HUES48 (cell line): ENCODE measurements around the gene MEP1A.
"Not testable (repeated sequence)": the region's sequence is repeated elsewhere in the genome, so short reads cannot be mapped to it uniquely, and the experiment has no call there.

Experiments used
- H3K27ac ChIP-seq: one replicate; pipeline ENCODE4 v1.7.0; 2013; ENCODE audit warnings: low read depth, low read length, inconsistent platforms
- H3K27me3 ChIP-seq: 2 replicates; pipeline ENCODE4 v1.6.1; 2013; ENCODE audit warnings: mild to moderate bottlenecking, low read length; ENCODE audit not compliant: control insufficient read depth, insufficient read depth
- H3K36me3 ChIP-seq: 2 replicates; pipeline ENCODE4 v1.6.1; 2013; ENCODE audit warnings: low read length; ENCODE audit not compliant: control insufficient read depth, insufficient read depth
- H3K4me1 ChIP-seq: 2 replicates; pipeline ENCODE4 v1.6.1; 2013; ENCODE audit warnings: mild to moderate bottlenecking, low read length; ENCODE audit not compliant: control insufficient read depth, insufficient read depth
- H3K4me3 ChIP-seq: 2 replicates; pipeline ENCODE4 v1.5.1; 2013; ENCODE audit warnings: mild to moderate bottlenecking, low read depth, low read length
- H3K9ac ChIP-seq: 2 replicates; pipeline ENCODE4 v1.6.1; 2013; ENCODE audit warnings: mild to moderate bottlenecking, low read depth, low read length, moderate library complexity
- H3K9me3 ChIP-seq: 2 replicates; pipeline ENCODE4 v1.6.1; 2013; ENCODE audit warnings: low read length; ENCODE audit not compliant: control insufficient read depth, insufficient read depth

The MEP1A gene

GRCh38 chr6:46757214-46757596 lies 36.0 kb upstream of the MEP1A start:
- Histone ChIP-seq H3K4me3 (no peak overlapping the region), H3K36me3 (no peaks in the 10 kb centered on the region), H3K27ac (no peak overlapping the region), H3K9ac (no peak overlapping the region), H3K9me3 (no peaks in the 10 kb centered on the region), H3K4me1 (peaks cover 9% of the 10 kb centered on the region), H3K27me3 (no peaks in the 10 kb centered on the region)

DNA sequence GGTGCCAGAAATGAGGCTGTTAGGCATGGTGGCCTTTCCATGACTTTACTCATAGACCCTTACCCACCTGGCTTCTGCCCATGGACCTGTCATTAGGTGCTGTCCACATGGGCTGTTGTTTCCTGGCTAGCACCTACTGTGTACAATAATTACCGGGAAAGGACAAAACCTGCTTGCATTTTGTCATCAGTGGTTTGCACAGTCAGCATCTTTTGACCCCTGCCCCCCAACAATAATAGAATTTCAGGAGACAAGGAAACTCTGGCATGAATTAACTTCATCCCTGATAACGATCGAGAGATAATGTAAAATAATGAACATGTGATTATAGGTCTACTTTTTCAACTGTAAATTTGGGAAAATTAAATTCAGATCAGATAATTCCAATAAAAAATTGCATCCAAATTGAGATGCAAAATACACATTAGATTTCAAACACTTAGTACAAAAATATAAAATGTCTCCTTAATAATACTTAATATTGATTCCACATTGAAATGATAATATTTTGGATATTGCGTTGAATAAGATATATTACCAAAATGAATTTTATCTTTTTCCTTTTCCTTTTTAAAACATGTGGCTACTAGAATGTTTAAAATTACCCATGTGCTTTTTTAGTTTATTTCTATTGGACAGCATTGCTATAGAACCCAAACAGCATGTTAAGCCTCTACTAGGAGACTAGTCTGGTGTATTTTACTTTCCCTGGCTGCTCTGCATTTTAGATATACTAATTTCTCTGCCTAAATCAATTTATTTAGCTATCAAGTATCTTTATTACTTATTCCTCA lies 34.0 kb upstream of the MEP1A start:
- H3K4me1 ChIP-seq, result peaks cover 9% of the 10 kb centered on the region
- H3K9ac ChIP-seq, result no peak overlapping the region
- H3K27ac ChIP-seq, result no peak overlapping the region

GRCh38 chr6:46760925-46761324 lies 32.3 kb upstream of the MEP1A start:
- H3K9ac ChIP-seq, result no peak overlapping the region
- no peaks in the 10 kb centered on the region for H3K36me3 ChIP-seq
- H3K4me1 ChIP-seq, result peaks cover 9% of the 10 kb centered on the region
- H3K27me3 ChIP-seq, result no peaks in the 10 kb centered on the region
- no peaks in the 10 kb centered on the region for H3K9me3 ChIP-seq
- H3K4me3 ChIP-seq, result no peak overlapping the region
- H3K27ac ChIP-seq, result no peak overlapping the region

More for the DNA sequence above, 34.0 kb upstream of the MEP1A start:
- H3K9me3 ChIP-seq, result no peaks in the 10 kb centered on the region
- no peaks in the 10 kb centered on the region for H3K36me3 ChIP-seq
- no peak overlapping the region for H3K4me3 ChIP-seq
- H3K27me3 ChIP-seq, result no peaks in the 10 kb centered on the region

DNA sequence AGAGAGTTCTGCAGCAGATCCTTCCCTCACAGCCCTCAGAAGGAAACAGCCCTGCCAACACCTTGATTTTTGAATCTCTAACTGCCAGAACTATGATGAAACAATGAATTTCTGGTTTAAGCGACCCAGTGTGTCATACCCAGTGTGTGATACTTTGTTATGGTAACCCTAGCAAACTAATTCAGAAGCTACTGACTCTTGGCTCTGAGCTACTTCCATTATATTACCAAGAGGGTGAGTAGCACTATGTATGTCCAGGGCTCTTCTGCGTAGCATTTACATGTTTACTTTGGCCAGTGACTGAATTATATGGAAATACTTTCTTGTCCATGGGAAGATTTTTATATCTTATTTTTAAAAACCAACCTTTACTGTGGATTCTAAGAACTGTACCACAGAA lies 29.7 kb upstream of the MEP1A start:
- H3K27me3 ChIP-seq, result no peaks in the 10 kb centered on the region
- no peak overlapping the region for H3K9ac ChIP-seq
- no peak overlapping the region for H3K27ac ChIP-seq
- no peak overlapping the region for H3K4me3 ChIP-seq
- no peaks in the 10 kb centered on the region for H3K9me3 ChIP-seq
- no peaks in the 10 kb centered on the region for H3K36me3 ChIP-seq
- H3K4me1 ChIP-seq, result no peaks in the 10 kb centered on the region

DNA sequence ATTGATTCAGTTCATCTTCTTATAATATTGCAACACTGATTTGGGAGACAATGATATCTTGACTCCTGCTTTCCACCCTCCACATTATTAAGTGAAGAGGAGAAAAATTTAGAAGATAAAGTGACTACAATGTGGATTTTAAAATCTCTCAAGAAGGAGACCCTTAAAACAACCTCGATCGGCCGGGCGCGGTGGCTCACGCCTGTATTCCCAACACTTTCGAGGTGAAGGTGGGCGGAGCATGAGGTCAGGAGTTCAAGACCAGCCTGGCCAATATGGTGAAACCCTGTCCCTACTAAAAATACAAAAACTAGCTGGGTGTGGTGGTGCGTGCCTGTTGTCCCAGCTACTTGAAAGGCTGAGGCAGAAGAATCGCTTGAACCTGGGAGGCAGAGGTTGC lies 28.9 kb upstream of the MEP1A start:
- not testable (repeated sequence) for H3K27me3 ChIP-seq

GRCh38 chr6:46764961-46765360 lies 28.2 kb upstream of the MEP1A start:
- Histone ChIP-seq H3K9me3 (no peaks in the 10 kb centered on the region), H3K36me3 (no peaks in the 10 kb centered on the region), H3K4me3 (no peak overlapping the region), H3K27me3 (no peaks in the 10 kb centered on the region), H3K27ac (no peak overlapping the region), H3K4me1 (no peaks in the 10 kb centered on the region), H3K9ac (no peak overlapping the region)

More for the DNA sequence above, 28.9 kb upstream of the MEP1A start:
- H3K4me1 ChIP-seq, H3K9me3 ChIP-seq, H3K27ac ChIP-seq, H3K36me3 ChIP-seq, H3K9ac ChIP-seq, H3K4me3 ChIP-seq: not testable (repeated sequence)

GRCh38 chr6:46772016-46772415 lies 21.2 kb upstream of the MEP1A start:
- no peak overlapping the region for H3K27ac ChIP-seq
- H3K9ac ChIP-seq, result no peak overlapping the region
- no peaks in the 10 kb centered on the region for H3K36me3 ChIP-seq
- H3K4me1 ChIP-seq, result no peaks in the 10 kb centered on the region
- no peak overlapping the region for H3K4me3 ChIP-seq
- no peaks in the 10 kb centered on the region for H3K9me3 ChIP-seq
- H3K27me3 ChIP-seq, result no peaks in the 10 kb centered on the region

DNA sequence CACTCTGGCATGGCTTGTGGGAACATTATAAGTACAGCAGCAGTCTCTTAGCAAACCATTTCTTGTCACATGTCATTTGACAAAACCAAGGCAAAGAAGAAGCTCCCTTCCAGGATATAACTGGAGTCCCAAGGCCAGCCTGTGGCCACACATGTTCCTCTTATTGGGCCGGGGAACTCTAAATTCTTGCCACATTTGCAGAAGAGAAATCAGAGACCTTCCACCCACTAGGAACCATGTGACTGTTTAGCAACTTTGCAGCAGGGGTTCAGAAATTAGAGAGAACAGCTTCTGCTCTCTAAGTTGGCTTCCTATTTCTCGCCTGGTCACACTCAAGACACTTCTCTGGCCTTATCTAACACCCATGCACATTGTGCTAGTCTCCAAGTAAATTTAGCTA lies 20.4 kb upstream of the MEP1A start:
- Histone ChIP-seq H3K4me1 (no peaks in the 10 kb centered on the region), H3K27me3 (no peaks in the 10 kb centered on the region), H3K4me3 (no peak overlapping the region), H3K9ac (no peak overlapping the region), H3K9me3 (no peaks in the 10 kb centered on the region), H3K36me3 (no peaks in the 10 kb centered on the region), H3K27ac (no peak overlapping the region)

- no peak overlapping the region for H3K27ac ChIP-seq
- H3K36me3 ChIP-seq, result no peaks in the 10 kb centered on the region
- no peaks in the 10 kb centered on the region for H3K4me1 ChIP-seq
- H3K4me3 ChIP-seq, result no peak overlapping the region
- H3K9ac ChIP-seq, result no peak overlapping the region
- no peaks in the 10 kb centered on the region for H3K9me3 ChIP-seq
- no peaks in the 10 kb centered on the region for H3K27me3 ChIP-seq
These were observed 19.9 kb upstream of the MEP1A start for GRCh38 chr6:46773201-46773855.

- not testable (repeated sequence) for H3K27me3 ChIP-seq, H3K9me3 ChIP-seq, H3K27ac ChIP-seq, H3K9ac ChIP-seq, H3K4me3 ChIP-seq, H3K4me1 ChIP-seq, H3K36me3 ChIP-seq
These were observed 18.5 kb upstream of the MEP1A start for GRCh38 chr6:46774736-46775135.

DNA sequence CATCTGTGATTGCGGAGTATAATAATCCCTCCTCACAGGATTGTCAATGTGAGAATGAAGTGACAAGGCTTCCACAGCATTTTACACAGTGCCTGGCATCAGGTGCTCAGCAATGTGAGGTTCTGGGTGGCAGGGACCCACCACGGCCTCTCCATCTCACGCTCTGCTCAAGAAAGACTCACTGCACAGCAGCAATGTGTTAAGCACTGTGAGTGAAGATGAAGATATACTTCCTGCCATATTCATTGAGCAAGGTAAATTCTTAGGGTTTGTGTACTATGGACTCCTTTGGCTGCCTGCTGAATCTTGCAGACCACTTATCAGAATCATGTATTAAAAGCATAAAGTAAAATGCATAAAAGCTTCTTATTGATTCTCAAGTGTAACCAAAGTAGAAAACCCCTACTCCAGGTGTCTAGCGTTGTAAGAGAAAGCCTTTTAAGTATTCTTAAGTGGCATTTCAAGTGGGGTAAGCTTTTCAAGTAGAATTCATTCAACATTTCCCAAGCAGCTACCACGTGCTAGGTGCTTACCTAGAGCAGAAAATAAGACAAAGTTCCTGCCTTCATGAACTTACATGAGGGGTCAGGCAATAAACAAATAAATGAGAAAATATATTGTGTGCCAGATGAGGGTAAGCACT lies 17.0 kb upstream of the MEP1A start:
- no peaks in the 10 kb centered on the region for H3K4me1 ChIP-seq
- H3K4me3 ChIP-seq, result no peak overlapping the region
- no peak overlapping the region for H3K27ac ChIP-seq
- no peaks in the 10 kb centered on the region for H3K27me3 ChIP-seq
- no peaks in the 10 kb centered on the region for H3K36me3 ChIP-seq
- H3K9ac ChIP-seq, result no peak overlapping the region
- H3K9me3 ChIP-seq, result no peaks in the 10 kb centered on the region
